Frontal cortex (tissue), 4 donors: ENCODE data around the gene DTL. TPM values are rescaled to one million over a fixed set of nuclear protein-coding genes. Genes with fewer than 3 reads are reported as not detected.
"Not testable (repeated sequence)": the region's sequence is repeated elsewhere in the genome, so short reads cannot be mapped to it uniquely, and the experiment has no call there.

Source experiments
- DNase-seq, 2 donors: peaks; one replicate each; pipeline ENCODE4 v3.0.0; 2012; ENCODE audit warnings: low spot score in 2 of 2
- FAIRE-seq: peaks from 2 replicates; lab custom pipeline; 2012; peaks lifted over from hg19 to GRCh38; lab: Jason Lieb, UNC
- total RNA-seq: library from RNA; depleted of rRNA; stranded (reverse); fragments of >200 nt; gene quantifications from one replicate; pipeline ENCODE4 v1.2.3, GENCODE V29; 2014
- donor health status: control.
- donor health status: control.
- donor health status: control.

Gene DTL
- 2.9 TPM for total RNA-seq

GRCh38 chr1:212035123-212035834, at the start of gene DTL, which contains the start of gene INTS7:
DTL (plus strand) TSS chr1:212035748; CDS start chr1:212035891, 143 bp downstream.
INTS7 (minus strand) TSS chr1:212035557; CDS start chr1:212035437, 120 bp downstream.
- DNase-seq (peak; percentile 90 to 96), FAIRE-seq (peak; percentile 96)

GRCh38 chr1:211986628-211987254, 48.8 kb upstream of the DTL start:
- DNase-seq (no peak), FAIRE-seq (no peak)

GRCh38 chr1:211991695-211992094, 43.9 kb upstream of the DTL start:
- DNase-seq (no peak), FAIRE-seq (no peak)

GRCh38 chr1:211997426-211997825, 38.1 kb upstream of the DTL start:
- not testable (repeated sequence) for FAIRE-seq, DNase-seq

GRCh38 chr1:212002536-212002935, 33.0 kb upstream of the DTL start:
- DNase-seq (no peak), FAIRE-seq (no peak)

GRCh38 chr1:212004895-212005608, 30.5 kb upstream of the DTL start:
- no peak for DNase-seq
- FAIRE-seq = no peak

GRCh38 chr1:212007178-212007577, 28.4 kb upstream of the DTL start:
- no peak for DNase-seq
- no peak for FAIRE-seq

GRCh38 chr1:212007886-212008285, 27.7 kb upstream of the DTL start:
- DNase-seq = no peak
- FAIRE-seq = no peak

GRCh38 chr1:212009561-212009960, 26.0 kb upstream of the DTL start:
- DNase-seq = no peak
- FAIRE-seq = no peak

- FAIRE-seq (no peak), DNase-seq (no peak)
Measured at GRCh38 chr1:212010004-212010403, 25.5 kb upstream of the DTL start.

- FAIRE-seq (no peak), DNase-seq (peak; percentile 59 to 60)
Measured at GRCh38 chr1:212012034-212012740, 23.4 kb upstream of the DTL start.

GRCh38 chr1:212013672-212014071, 21.9 kb upstream of the DTL start:
- FAIRE-seq = no peak
- no peak for DNase-seq

- FAIRE-seq (no peak), DNase-seq (no peak)
Measured at GRCh38 chr1:212020975-212021374, 14.6 kb upstream of the DTL start.

- no peak for FAIRE-seq
- no peak for DNase-seq
Measured at GRCh38 chr1:212021563-212021962, 14.0 kb upstream of the DTL start.

GRCh38 chr1:212022908-212023307, 12.6 kb upstream of the DTL start:
- not testable (repeated sequence) for DNase-seq, FAIRE-seq

- no peak for FAIRE-seq
- DNase-seq = no peak
Measured at GRCh38 chr1:212024469-212025149, 10.9 kb upstream of the DTL start.

GRCh38 chr1:212027727-212028126, 7.8 kb upstream of the DTL start:
- not testable (repeated sequence) for FAIRE-seq

GRCh38 chr1:212030936-212031528, 4.5 kb upstream of the DTL start:
- FAIRE-seq (no peak), DNase-seq (no peak)

More at GRCh38 chr1:212027727-212028126, 7.8 kb upstream of the DTL start:
- DNase-seq = not testable (repeated sequence)

GRCh38 chr1:212034516-212035122, 929 bp upstream of the DTL start:
- FAIRE-seq (no peak), DNase-seq (no peak)
